ENCODE measurements around the gene ENO2.

- no peak for TF ChIP-seq CTCF (IDR thresholded peaks at IDR 0.05 in 4 of 5, conservative IDR thresholded peaks at IDR 0.05 in 1 of 5)
- TF ChIP-seq POLR2A (IDR thresholded peaks at IDR 0.05), result peak; percentile 95 to 98
These were observed 46.8 kb upstream of the ENO2 start, which contains the start of gene TPI1 for GRCh38 chr12:6867413-6868210.

Measured in gastrocnemius medialis (tissue), 4 donors.